ENCODE measurements around the gene SAMD3. TPM values are rescaled to one million over a fixed set of nuclear protein-coding genes. Genes with fewer than 3 reads are reported as not detected.

SAMD3 gene
- total and polyA plus RNA-seq, 12 donors: 0.48 to 12.5 (median 4.4) TPM; not detected in 1

DNA sequence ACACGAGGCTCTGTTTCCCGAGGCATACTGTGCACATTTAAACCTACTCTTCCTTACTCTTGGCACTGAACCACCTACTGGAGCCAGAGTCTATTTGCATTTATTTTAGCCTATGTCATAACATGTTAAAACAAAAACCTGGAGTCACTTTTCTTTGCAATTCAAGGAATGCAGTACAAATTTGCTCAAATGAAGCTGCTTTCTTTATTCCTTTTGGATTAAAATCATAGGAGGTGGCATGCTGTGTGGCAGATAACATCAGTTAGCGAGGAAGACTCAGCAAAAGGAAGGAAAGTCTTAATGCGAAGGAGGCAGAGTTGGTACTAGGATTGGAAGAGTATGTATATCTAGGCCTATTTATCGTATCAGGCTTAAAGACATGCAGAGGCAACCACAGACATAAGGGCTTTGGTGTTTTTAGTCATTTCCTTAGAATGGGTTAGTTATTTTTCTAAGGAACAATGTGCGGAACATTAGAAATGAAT, 92.9 kb downstream of the SAMD3 start:
- Histone ChIP-seq H3K27me3 (no peaks in the 10 kb centered on the region), H3K4me3 (no peak overlapping the region), H3K27ac (no peak overlapping the region), H3K9me3 (replicated peaks in 1 of 3) (no peaks in the 10 kb centered on the region), H3K4me1 (replicated peaks in 1 of 2) (peaks cover 0 to 5% of the 10 kb centered on the region in 2 donors), H3K36me3 (replicated peaks in 1 of 2) (no peaks in the 10 kb centered on the region)
- 93 to 97% (median 95%) methylated on average over 6 of the region's 6 CpGs for WGBS, 4 donors
- DNase-seq: no peak
- intact Hi-C loops (cut with DNase I): no loop called here
- TF ChIP-seq POLR2A (IDR thresholded peaks at IDR 0.05): no peak
- no peak for TF ChIP-seq CTCF (IDR thresholded peaks at IDR 0.05)

DNA sequence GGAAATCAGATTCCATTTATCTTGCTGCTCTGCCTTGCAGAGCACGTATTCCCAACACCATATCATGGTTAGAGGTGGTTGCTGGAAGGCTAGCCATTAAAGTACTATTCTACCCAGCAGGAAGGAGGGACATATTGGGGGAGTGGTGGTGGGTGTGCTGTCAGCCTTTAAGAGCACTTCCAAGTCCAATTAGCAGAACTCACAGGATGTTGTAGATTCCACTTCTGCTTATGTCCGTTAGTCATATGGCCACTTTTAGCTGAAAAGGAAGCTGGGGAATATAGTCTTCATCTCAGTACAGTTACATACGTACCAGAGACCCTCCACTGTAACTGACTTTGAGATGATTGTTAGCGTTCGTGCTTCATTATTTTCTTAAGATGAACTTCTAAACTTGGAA, 94.4 kb downstream of the SAMD3 start:
- Histone ChIP-seq H3K27ac (no peak overlapping the region), H3K4me1 (replicated peaks in 1 of 2) (peaks cover 0 to 5% of the 10 kb centered on the region in 2 donors), H3K4me3 (no peak overlapping the region), H3K27me3 (no peaks in the 10 kb centered on the region), H3K9me3 (replicated peaks in 1 of 3) (no peaks in the 10 kb centered on the region), H3K36me3 (replicated peaks in 1 of 2) (no peaks in the 10 kb centered on the region)
- DNase-seq: no peak
- intact Hi-C loops (cut with DNase I): no loop called here
- TF ChIP-seq CTCF (IDR thresholded peaks at IDR 0.05) (no peak), POLR2A (IDR thresholded peaks at IDR 0.05) (no peak)
- WGBS, 4 donors: 89 to 95% (median 90%) methylated on average over 5 of the region's 5 CpGs

GRCh38 chr6:130127195-130127594, 95.6 kb downstream of the SAMD3 start:
- WGBS, 4 donors: 36 to 51% (median 43%) methylated on average over 2 of the region's 2 CpGs
- no peak overlapping the region for H3K4me3 ChIP-seq
- TF ChIP-seq POLR2A (IDR thresholded peaks at IDR 0.05): no peak
- TF ChIP-seq CTCF (IDR thresholded peaks at IDR 0.05): no peak
- no peak for DNase-seq
- no peaks in the 10 kb centered on the region for H3K27me3 ChIP-seq
- H3K9me3 ChIP-seq (replicated peaks in 1 of 3): no peaks in the 10 kb centered on the region
- intact Hi-C loops (cut with DNase I): no loop called here
- peaks cover 0 to 5% of the 10 kb centered on the region in 2 donors for H3K4me1 ChIP-seq (replicated peaks in 1 of 2)
- no peak overlapping the region for H3K27ac ChIP-seq
- H3K36me3 ChIP-seq (replicated peaks in 1 of 2): no peaks in the 10 kb centered on the region

- TF ChIP-seq POLR2A (IDR thresholded peaks at IDR 0.05): no peak
- TF ChIP-seq CTCF (IDR thresholded peaks at IDR 0.05): no peak
- 86 to 100% (median 94%) methylated on average over 2 of the region's 2 CpGs for WGBS, 4 donors
- DNase-seq: no peak
- no peak overlapping the region for H3K27ac ChIP-seq
- intact Hi-C loops (cut with DNase I): no loop called here
- peaks cover 0 to 5% of the 10 kb centered on the region in 2 donors for H3K4me1 ChIP-seq (replicated peaks in 1 of 2)
- no peaks in the 10 kb centered on the region for H3K27me3 ChIP-seq
- no peaks in the 10 kb centered on the region for H3K36me3 ChIP-seq (replicated peaks in 1 of 2)
- H3K4me3 ChIP-seq: no peak overlapping the region
- H3K9me3 ChIP-seq (replicated peaks in 1 of 3): no peaks in the 10 kb centered on the region
These were observed 100.5 kb downstream of the SAMD3 start for GRCh38 chr6:130122243-130122642.

Data from adrenal gland (tissue), 12 donors.